Neural progenitor cell (in vitro differentiated cells): ENCODE results near the gene USP10. TPM values are rescaled to one million over a fixed set of nuclear protein-coding genes. Genes with fewer than 3 reads are reported as not detected.

ENCODE experiments used
- DNase-seq: peaks from one replicate; pipeline ENCODE4 v3.0.0-alpha.2; 2016; ENCODE audit warnings: low spot score
- H2AFZ ChIP-seq: fragments of 200-600 bp; sonication (generic); replicated peaks from 2 replicates; pipeline ENCODE4 v1.6.1; 2016; ENCODE audit warnings: antibody characterized with exemption
- H3F3A ChIP-seq: fragments of 200-600 bp; sonication (generic); 2 replicates; pipeline ENCODE4 v1.6.1; 2016; ENCODE audit warnings: antibody characterized with exemption, low read depth
- H3K27ac ChIP-seq: fragments of 200-600 bp; sonication (generic); 2 replicates; pipeline ENCODE4 v1.5.1; 2016; ENCODE audit warnings: mild to moderate bottlenecking
- H3K27me3 ChIP-seq: fragments of 200-600 bp; sonication (generic); 2 replicates; pipeline ENCODE4 v1.6.1; 2016; ENCODE audit warnings: mild to moderate bottlenecking, moderate library complexity
- H3K36me3 ChIP-seq: fragments of 200-600 bp; sonication (generic); 2 replicates; pipeline ENCODE4 v1.5.1; 2016
- H3K4me1 ChIP-seq: fragments of 200-600 bp; sonication (generic); 2 replicates; pipeline ENCODE4 v1.6.1; 2016; ENCODE audit warnings: mixed run types
- H3K4me2 ChIP-seq: fragments of 200-600 bp; sonication (generic); 2 replicates; pipeline ENCODE4 v1.6.1; 2016
- H3K4me3 ChIP-seq: fragments of 200-600 bp; sonication (generic); 2 replicates; pipeline ENCODE4 v1.5.1; 2016
- H3K79me2 ChIP-seq: fragments of 200-600 bp; sonication (generic); 2 replicates; pipeline ENCODE4 v1.6.1; 2016; ENCODE audit warnings: low read depth
- H3K9ac ChIP-seq: fragments of 200-600 bp; sonication (generic); 2 replicates; pipeline ENCODE4 v1.6.1; 2016
- H3K9me3 ChIP-seq: fragments of 200-600 bp; sonication (generic); 2 replicates; pipeline ENCODE4 v1.5.1; 2016; ENCODE audit warnings: low read depth
- H4K20me1 ChIP-seq: fragments of 200-600 bp; sonication (generic); 2 replicates; pipeline ENCODE4 v1.6.1; 2016; ENCODE audit warnings: low read depth
- H3K27ac Mint-ChIP-seq: 3 replicates; pipeline ENCODE4 v1.8.0; 2021; ENCODE audit warnings: mixed read lengths
- H3K27me3 Mint-ChIP-seq: 2 replicates; pipeline ENCODE4 v1.8.0; 2022; ENCODE audit warnings: low read depth, mild to moderate bottlenecking, inconsistent platforms, moderate library complexity, mixed read lengths; ENCODE audit not compliant: insufficient read depth
- H3K36me3 Mint-ChIP-seq: 3 replicates; pipeline ENCODE4 v1.8.0; 2021; ENCODE audit warnings: mixed read lengths
- H3K4me1 Mint-ChIP-seq: 3 replicates; pipeline ENCODE4 v1.8.0; 2021; ENCODE audit warnings: mixed read lengths
- H3K4me3 Mint-ChIP-seq: 3 replicates; pipeline ENCODE4 v1.8.0; 2021; ENCODE audit warnings: mild to moderate bottlenecking, moderate library complexity, mixed read lengths
- H3K9me3 Mint-ChIP-seq: 3 replicates; pipeline ENCODE4 v1.8.0; 2020; ENCODE audit warnings: mixed read lengths
- EZH2 ChIP-seq: fragments of 200-600 bp; sonication (generic); IDR thresholded peaks from 2 replicates; pipeline ENCODE4 v1.6.1; 2017; ENCODE audit warnings: antibody characterized with exemption, mild to moderate bottlenecking, moderate library complexity
- EZH2phosphoT487 ChIP-seq: fragments of 200-600 bp; sonication (generic); IDR thresholded peaks from 2 replicates; pipeline ENCODE4 v1.6.1; 2017; ENCODE audit warnings: antibody characterized with exemption
- total RNA-seq: library from RNA; depleted of rRNA; stranded (reverse); fragments of >200 nt; gene quantifications from 2 replicates; pipeline ENCODE4 v1.2.3, GENCODE V29; 2015; ENCODE audit warnings: low replicate concordance
- TF ChIP-seq, protein P1 (sequence below): fragments of 200-600 bp; sonication (generic); IDR thresholded peaks from 2 replicates; pipeline ENCODE4 v1.5.1; 2017; ENCODE audit warnings: antibody characterized with exemption, mild to moderate bottlenecking

USP10 gene
- total RNA-seq, 1 donor from 2014 or later = 130 TPM

GRCh38 chr16:84785843-84786581 lies 86.2 kb downstream of the USP10 start:
- no peak for DNase-seq
- Histone ChIP-seq H3K27ac (no peak overlapping the region), H3K9me3 (no peaks in the 10 kb centered on the region)

GRCh38 chr16:84786605-84787262 lies 86.9 kb downstream of the USP10 start:
- DNase-seq = no peak
- H3K36me3 Mint-ChIP-seq = peaks cover 3% of the 10 kb centered on the region
- no peaks in the 10 kb centered on the region for H3K36me3 ChIP-seq
- H3K9me3 Mint-ChIP-seq = no peaks in the 10 kb centered on the region
- H3K9ac ChIP-seq = no peak overlapping the region
- no peaks in the 10 kb centered on the region for H3K9me3 ChIP-seq
- H4K20me1 ChIP-seq = no peaks in the 10 kb centered on the region
- no peaks in the 10 kb centered on the region for H3K4me1 ChIP-seq
- no peaks in the 10 kb centered on the region for H3K27me3 Mint-ChIP-seq
- no peaks in the 10 kb centered on the region for H3K27me3 ChIP-seq
- no peak overlapping the region for H3K4me3 ChIP-seq
- H2AFZ ChIP-seq = no peak overlapping the region
- no peak overlapping the region for H3K27ac ChIP-seq
- H3K27ac Mint-ChIP-seq = no peak overlapping the region
- peaks cover 5% of the 10 kb centered on the region for H3K4me1 Mint-ChIP-seq
- TF ChIP-seq, protein P1, sequence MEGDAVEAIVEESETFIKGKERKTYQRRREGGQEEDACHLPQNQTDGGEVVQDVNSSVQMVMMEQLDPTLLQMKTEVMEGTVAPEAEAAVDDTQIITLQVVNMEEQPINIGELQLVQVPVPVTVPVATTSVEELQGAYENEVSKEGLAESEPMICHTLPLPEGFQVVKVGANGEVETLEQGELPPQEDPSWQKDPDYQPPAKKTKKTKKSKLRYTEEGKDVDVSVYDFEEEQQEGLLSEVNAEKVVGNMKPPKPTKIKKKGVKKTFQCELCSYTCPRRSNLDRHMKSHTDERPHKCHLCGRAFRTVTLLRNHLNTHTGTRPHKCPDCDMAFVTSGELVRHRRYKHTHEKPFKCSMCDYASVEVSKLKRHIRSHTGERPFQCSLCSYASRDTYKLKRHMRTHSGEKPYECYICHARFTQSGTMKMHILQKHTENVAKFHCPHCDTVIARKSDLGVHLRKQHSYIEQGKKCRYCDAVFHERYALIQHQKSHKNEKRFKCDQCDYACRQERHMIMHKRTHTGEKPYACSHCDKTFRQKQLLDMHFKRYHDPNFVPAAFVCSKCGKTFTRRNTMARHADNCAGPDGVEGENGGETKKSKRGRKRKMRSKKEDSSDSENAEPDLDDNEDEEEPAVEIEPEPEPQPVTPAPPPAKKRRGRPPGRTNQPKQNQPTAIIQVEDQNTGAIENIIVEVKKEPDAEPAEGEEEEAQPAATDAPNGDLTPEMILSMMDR = no peak
- TF ChIP-seq EZH2 (no peak), EZH2phosphoT487 (no peak)
- no peak overlapping the region for H3K4me3 Mint-ChIP-seq
- H3K4me2 ChIP-seq = no peak overlapping the region
- no peaks in the 10 kb centered on the region for H3F3A ChIP-seq
- no peaks in the 10 kb centered on the region for H3K79me2 ChIP-seq

More at GRCh38 chr16:84785843-84786581, 86.2 kb downstream of the USP10 start:
- Mint-ChIP-seq H3K9me3 (no peaks in the 10 kb centered on the region), H3K36me3 (peaks cover 3% of the 10 kb centered on the region), H3K27me3 (no peaks in the 10 kb centered on the region), H3K4me3 (no peak overlapping the region), H3K4me1 (peaks cover 4% of the 10 kb centered on the region), H3K27ac (peak overlapping the region; percentile 63)
- no peak overlapping the region for H3K9ac ChIP-seq
- no peaks in the 10 kb centered on the region for H3K4me1 ChIP-seq
- no peaks in the 10 kb centered on the region for H3K36me3 ChIP-seq
- no peaks in the 10 kb centered on the region for H4K20me1 ChIP-seq
- H3F3A ChIP-seq = no peaks in the 10 kb centered on the region
- H3K79me2 ChIP-seq = no peaks in the 10 kb centered on the region
- no peaks in the 10 kb centered on the region for H3K27me3 ChIP-seq
- H2AFZ ChIP-seq = no peak overlapping the region
- TF ChIP-seq, protein P1 = no peak
- TF ChIP-seq EZH2 = no peak
- no peak for TF ChIP-seq EZH2phosphoT487
- no peak overlapping the region for H3K4me3 ChIP-seq
- H3K4me2 ChIP-seq = no peak overlapping the region

DNA sequence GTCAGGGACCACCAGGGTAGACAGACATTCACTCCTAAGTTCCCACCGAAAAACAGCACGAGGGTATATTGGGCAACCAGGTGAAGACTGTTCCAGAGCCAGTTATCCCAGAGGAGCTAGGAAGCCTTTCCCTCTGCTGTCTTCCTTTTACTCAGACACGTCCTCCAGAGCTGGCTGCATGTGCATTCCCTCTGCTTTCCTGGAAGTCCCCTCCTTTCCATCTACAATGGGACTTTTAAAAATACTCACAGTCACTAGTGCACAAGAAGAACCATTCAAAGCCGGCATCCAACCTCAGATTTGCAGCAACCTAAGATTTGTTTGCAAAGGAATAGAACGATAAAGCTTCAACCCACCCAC lies 87.4 kb downstream of the USP10 start:
- Histone ChIP-seq H3K79me2 (no peaks in the 10 kb centered on the region), H3K4me3 (no peak overlapping the region), H3K4me1 (no peaks in the 10 kb centered on the region), H3K27me3 (no peaks in the 10 kb centered on the region), H2AFZ (no peak overlapping the region), H3K4me2 (no peak overlapping the region), H3K27ac (no peak overlapping the region), H4K20me1 (no peaks in the 10 kb centered on the region), H3K36me3 (no peaks in the 10 kb centered on the region), H3K9me3 (no peaks in the 10 kb centered on the region), H3K9ac (no peak overlapping the region), H3F3A (no peaks in the 10 kb centered on the region)
- Mint-ChIP-seq H3K36me3 (no peaks in the 10 kb centered on the region), H3K4me1 (peaks cover 5% of the 10 kb centered on the region), H3K9me3 (no peaks in the 10 kb centered on the region), H3K4me3 (no peak overlapping the region), H3K27me3 (no peaks in the 10 kb centered on the region), H3K27ac (no peak overlapping the region)
- no peak for DNase-seq
- no peak for TF ChIP-seq EZH2phosphoT487
- TF ChIP-seq, protein P1 = no peak
- TF ChIP-seq EZH2 = no peak
